GM19452 (cell line): ENCODE measurements around the gene TRPM5.

Experiments
- ATAC-seq: cut with Tn5 transposase; IDR thresholded peaks from one replicate; pipeline ENCODE4 v1.9.1; 2021; ENCODE audit not compliant: unreplicated experiment

Gene TRPM5

DNA sequence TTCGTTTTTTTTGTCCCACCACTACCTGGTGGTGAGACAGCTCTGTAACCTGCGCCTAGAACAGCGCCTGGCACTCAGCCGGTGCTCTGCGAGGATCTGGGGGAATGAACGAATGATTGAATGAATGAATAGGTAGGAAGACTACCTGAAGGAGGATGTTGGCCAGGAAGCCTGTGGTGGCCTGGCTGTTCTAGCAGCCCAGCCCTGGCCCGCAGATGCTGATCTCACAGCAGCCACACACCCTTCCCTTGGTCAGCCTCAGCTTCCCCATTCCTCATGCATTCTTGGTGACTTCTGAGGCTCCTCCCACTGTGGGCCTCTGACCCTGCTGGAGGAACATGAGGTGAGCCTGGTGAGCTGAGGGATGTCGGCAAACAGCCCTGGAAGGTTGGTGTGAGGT is 3.7 kb downstream of the TRPM5 start:
- no peak for ATAC-seq

DNA sequence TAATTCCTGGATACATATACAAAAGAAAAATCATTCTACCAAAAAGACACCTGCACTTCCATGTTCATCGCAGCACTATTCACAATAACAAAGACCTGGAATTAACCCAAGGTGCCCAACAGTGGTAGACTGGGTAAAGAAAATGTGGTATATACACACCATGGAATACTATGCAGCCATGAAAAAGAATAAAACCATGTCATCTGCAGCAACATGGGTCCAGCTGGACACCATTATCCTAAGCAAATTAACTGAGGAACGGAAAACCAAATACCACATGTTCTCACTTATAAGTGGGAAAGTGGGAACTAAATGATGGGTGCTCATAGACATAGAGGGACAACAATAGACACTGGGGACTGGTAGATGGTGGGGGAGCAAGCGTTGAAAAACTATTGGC is 4.5 kb downstream of the TRPM5 start:
- no peak for ATAC-seq

DNA sequence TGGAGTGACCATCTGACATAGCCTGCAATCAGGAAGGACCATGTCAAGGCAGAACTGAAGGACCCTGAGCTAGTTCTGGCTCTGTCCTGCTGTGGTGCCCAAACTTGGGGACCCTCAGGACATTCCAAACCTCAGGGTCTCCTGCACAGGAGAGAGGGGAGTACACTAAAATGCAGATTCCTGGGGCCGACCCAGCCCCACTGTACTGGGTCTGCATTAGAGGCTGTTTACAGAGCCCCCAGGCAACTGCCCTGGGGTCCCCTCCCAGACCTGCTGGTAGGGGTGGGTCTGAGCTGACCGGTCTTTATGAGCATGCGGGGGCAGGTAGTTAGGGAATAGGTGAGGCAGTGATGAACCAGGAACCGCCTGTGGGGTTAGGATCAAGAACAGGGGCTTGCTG is 6.8 kb downstream of the TRPM5 start:
- no peak for ATAC-seq

DNA sequence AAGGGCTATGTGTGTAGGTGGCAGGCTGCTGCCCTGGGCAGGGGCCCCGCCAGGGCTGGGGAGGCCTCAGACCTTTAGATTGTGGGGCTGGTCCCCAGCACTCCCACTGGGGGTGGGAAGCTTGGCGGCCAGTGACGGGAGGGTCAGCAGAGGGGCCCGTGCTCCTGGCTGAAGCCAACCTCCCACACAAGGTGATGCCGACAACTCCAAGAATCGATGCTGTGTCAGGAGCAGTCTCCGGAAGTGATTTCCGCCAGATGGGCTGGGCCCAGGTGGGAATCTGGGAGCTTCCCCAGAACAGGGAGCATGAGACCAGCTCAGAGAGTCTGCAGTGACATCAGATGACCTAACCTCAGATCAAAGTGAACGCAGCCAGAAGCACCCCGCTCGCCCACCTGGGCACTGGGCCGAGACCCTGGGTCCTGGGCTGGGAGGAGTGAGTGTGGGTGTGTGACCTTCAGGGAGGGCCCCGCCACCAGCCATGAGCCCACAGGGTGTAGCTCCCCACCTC is 7.7 kb downstream of the TRPM5 start:
- ATAC-seq: no peak

DNA sequence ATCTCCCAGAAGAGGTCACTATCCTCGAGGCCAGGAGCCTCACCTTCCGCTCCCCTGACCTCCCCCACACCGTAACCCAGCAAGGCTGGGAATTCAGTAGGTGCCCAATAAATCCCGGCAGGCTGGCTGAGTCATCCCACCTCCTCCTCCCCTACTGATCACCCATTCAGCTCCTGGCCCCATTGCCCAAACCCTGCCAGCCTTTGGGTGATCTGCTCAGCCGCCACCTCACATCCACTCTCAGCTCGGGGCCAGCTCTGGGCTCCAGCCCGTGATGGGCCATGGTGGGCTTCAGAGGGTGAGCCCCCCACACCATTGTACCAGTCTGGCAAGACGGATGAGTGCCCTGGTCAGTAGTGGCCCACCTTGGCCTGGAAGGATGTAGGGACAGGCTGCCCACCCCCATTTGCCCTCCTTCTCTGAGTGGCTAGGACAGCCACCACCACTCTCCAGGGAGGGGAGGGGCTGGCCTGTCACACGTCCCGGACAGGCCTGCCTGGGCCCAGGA is 8.2 kb downstream of the TRPM5 start:
- ATAC-seq: no peak

DNA sequence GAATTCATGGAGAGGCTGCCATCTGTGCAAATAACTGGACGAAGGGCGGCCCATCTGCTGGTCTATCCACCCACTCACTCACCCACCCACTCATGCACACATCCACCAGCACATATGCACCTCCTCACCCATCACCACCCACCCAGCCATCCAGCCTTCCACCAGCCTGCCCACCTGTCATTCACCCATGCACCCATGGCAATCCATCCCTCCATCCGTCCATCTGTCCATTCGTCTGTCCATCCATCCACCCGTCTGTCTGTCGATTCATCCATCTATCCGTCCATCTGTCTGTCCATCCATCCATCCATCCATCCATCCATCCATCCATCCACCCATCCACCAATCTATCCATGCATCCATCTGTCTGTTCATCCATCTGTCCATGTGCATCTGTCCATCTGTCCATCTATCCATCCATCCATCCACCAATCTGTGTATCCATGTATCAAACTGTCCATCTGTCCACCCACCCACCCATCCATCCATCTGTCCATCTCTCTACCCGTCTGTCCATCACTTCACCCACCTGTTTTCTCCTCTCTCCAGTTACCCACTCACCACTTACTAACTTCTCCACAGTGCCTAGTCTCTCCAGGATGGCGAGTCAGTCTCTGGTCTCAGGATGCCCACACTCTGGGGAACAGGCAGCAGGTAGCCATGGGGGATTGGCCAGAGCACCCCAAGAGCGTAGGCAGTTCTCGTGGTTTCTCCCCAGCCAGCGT is 8.9 kb downstream of the TRPM5 start:
- ATAC-seq: no peak

DNA sequence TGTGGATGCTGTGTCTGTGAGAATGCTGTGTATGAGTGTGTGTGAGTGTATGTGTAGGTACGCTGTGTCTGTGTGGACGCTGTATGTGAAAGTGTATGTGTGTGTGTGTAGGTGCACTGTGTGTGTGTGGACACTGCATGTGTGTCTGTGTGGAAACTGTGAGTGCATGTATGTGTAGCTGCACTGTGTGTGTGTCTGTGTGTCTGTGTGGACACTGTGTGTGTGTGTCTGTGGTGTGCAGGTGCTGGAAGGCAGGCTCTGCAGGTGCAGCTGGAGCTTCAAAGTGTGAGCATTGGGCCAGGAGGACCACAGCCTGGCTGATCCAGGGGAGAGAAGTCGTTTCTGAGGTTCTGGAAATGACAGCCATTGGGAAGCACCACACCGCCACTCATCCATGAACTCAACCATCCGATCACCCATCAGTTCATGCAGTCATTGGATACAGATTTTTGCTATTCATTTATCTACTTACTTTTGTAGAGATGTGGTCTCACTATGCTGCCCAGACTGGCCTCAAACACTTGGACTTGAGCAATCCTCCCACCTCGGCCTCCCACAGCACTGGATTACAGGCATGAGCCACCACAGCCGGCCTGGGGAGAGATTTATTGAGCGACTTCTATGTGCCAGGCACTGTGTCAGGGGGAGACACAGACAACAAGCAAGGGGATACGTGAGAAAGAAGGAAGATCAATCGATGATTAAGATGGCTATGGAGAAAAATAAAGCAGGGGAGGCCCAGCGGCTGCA is 9.6 kb downstream of the TRPM5 start:
- ATAC-seq: no peak

DNA sequence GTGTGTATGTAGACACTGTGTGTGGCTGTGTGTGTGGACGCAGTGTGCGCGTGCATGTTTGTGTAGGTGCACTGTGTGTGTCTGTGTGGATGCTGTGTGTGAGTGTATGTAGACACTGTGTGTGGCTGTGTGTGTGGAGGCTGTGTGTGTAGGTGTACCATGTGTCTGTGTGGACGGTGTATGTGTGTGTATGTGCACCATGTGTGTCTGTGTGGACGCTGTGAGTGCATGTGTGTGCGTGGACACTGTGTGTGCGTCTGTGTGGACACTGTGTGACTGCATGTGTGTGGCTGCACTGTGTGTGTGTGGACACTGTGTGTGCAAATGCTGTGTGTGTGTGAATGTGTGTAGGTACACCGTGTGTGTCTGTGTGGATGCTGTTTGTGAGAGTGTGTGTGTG is 10.3 kb downstream of the TRPM5 start:
- ATAC-seq: no peak

DNA sequence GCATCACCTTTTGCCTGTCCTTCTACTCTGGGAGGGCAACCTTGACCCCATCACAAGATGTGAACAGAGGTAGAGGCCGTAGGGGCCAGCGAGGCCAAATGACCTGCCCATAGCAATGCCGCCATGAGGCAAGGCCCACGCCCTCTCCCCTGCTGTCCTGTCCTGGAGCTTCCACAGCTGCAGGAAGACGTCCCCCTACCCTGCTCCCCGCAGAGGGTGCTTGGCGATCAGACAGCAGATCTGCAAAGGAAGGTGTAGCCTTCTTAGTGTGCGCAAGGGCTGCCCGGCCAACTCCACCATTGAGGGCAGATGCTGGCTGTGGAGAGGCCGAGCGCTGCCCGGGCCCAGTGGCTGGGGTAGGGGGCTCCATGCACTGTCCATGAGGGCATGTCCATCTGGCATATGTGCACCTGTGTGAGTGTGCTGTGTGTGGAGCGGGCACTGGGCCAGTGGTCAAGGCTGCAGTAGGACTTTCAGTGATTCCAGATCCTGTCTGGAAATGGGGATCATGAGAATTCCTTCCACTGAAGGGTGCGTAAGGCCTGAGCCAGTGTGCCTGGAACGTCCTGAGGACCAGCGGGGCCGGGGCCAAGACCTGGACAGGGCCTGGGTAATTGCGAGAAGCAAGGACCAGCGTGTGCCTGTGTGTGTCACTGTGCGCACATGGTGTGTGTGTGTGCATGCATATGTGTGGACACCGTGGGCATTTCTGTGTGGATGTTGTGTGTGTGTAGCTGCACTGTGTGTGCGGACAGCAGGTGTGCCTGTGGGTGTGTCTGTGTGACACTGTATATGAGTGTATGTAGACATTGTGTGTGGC is 11.0 kb downstream of the TRPM5 start:
- no peak for ATAC-seq

DNA sequence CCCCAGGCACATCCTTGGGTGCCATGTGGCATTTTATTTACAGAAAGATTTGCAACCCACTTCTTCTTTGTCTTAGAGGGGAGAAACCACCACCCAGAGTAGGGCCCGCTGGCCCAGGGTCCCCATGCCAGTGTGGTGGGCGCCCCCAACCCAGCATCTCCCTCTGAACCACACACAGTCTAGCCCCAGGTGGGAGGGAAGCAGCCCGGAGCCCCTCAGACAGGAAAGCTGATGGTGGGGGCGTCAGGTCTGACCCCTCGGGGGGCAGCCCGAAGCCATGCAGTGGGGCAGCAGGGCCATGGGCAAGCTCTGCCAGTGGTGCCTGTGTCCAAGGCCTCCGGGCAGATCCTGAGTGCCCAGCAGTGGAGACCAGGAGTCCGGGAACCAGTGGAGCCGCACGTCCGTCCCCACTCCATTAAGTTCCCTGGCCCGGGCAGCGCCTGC is 11.7 kb downstream of the TRPM5 start:
- ATAC-seq: no peak

DNA sequence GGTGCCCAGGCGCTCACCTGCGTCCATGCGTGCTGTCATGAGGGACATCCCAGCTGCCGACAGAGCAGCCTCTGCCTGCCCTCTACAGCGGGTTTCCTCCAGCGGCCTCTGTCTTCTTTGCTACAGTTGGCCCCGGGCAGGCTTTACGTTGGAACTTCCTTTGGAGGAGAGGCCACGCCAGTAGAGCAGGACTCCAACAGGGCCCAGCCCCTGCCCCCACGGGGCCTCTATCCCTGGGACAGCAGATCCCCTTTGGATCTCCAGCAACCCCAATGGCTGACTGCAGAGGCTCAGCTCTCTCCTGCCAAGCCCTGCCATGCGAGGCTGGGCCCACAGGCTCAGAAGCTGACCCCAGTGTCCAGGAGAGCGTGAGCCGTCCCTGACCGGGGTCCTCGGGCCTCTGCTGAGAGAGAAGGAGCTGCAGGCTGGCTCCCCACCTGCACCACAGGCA is 12.1 kb downstream of the TRPM5 start:
- ATAC-seq: no peak

DNA sequence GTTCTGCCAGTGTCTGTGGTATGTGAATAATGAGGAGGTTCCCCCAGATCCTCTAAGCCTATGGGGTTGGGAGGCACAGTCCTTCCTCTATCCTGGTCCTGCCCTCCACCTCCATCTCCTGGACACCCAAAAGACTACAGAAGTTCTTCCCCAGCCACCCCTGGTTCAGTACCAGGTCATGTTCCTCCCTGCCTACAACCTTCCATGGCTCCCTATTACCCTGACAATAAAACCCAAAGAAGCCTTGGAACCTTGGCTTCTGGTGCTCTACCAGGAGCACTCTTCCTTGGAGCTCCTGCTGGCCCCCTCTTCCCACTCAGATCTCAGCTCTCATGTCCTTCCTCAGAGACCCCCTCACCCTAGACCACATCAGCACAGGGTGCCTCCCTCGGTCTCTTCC is 12.9 kb downstream of the TRPM5 start:
- ATAC-seq: no peak

DNA sequence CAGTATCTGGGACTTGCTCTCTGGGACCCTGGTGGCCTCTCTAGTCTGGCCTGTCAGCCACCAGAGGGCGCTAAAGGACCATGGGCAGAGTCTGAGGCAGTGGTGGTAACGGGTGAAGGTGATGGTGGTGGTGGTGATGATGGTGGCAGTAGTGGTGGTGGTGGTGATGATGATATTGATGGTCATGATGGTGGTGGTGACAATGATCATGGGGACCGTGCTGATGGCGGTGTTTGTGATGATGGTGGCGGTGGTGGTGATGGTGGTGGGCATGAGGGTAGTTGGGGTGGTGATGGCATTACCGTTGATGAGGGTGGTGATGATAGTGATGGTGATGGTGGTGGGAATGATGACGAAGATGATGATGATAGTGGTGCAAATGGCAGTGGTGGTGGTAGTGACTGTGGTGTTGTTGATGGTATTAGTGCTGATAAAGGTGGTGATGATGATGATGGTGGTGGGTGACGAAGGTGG is 16.0 kb downstream of the TRPM5 start:
- no peak for ATAC-seq

DNA sequence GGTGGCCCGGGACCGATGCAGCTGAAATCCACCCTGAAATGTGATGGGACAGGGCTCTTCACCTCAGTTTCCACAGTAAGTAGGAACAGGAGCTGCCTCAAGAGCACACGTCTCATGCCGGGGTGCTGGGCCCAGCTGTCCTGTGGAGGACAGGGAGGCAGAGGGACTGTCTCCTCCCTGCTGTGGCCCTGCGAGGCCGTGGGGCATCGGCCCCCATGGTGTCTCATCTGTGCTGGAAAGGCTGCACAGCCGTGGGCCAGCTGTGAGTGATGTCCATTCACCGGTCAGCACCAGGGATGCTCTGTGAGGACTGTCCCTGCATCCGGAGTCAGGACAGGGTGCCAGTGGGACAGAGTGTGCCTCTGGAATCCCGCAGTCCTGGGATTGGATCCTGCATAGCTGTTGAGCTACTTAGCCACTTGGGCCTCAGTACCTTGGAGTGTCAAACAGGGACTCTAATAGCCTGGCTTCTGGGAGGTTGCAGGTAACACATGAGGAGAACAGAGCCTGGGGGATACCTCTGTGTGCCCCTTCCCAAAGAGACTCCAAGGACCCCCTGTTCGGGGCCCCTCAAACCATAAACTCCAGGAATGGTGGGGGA is 16.5 kb downstream of the TRPM5 start:
- no peak for ATAC-seq

DNA sequence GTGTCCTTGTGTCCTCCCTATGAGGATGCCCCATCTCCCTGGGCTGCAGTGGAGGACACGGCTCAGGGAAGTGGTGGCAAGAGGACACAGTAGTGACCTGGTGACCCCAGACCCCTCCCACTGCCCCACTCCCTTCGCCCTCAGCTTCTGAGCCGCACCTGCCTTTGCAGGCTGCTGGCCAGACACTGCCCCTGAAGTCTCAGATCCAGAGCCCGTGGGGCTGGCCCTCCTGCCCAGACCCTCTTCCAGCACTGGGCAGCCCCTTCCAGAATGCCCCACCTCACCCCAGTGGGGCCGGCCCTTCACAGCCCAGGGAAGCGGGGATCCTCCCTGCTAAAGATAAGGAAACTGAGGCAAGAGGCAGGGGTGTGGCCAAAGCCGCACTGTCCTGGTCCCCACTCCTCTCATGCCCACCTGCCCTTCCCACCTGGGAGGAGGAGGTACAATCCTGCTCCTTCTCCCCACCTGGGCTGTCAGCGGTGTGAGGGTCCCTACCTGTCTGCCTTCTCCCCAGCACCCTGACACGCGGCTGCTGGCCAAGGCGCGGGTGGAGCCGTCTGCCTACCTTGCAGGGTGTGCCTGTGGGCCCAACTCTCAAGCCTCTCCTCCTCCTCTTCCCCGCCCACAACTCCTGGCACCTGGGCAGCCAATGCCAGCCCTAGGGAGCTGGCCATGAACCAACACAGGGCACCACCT is 17.3 kb downstream of the TRPM5 start:
- ATAC-seq: no peak

DNA sequence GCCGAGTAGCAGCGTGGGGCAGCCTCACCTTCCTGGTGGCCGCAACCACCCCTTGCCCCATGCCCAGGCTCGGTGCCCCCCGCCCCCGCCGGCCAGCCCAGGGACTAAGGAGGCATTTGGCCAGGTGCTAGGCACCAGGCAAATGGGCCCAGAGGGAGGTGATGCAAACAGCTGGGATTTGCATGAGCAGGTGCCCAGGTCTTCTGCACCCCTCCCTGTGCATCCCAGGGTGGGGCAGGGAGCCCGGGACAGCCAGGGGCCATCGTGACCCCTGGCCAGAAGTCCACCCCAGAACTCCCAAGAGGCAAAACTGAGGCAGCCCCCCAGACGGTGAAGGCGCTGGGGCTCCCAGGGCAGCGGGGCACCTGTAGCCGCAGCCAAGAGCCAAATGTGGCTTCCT is 18.1 kb downstream of the TRPM5 start:
- no peak for ATAC-seq

DNA sequence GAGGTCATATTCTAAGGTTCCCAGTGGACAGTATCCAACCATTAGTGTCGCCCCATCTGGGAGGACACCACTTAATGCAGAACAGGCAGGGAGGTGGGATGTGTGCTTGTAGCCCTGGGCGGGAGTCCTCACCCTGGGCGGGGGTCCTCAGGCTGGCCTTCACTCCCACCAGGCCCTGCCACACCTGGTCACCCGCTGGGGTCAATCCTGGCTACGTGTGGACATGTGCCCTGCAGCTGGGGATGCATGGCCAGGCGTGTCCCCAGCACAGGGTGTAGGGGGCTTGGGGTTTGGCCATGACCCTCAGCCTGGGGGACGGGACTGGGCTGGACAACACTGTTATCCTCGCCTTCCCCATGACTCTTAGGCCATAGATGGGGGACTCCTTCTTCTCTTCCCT is 18.8 kb downstream of the TRPM5 start:
- ATAC-seq: no peak

DNA sequence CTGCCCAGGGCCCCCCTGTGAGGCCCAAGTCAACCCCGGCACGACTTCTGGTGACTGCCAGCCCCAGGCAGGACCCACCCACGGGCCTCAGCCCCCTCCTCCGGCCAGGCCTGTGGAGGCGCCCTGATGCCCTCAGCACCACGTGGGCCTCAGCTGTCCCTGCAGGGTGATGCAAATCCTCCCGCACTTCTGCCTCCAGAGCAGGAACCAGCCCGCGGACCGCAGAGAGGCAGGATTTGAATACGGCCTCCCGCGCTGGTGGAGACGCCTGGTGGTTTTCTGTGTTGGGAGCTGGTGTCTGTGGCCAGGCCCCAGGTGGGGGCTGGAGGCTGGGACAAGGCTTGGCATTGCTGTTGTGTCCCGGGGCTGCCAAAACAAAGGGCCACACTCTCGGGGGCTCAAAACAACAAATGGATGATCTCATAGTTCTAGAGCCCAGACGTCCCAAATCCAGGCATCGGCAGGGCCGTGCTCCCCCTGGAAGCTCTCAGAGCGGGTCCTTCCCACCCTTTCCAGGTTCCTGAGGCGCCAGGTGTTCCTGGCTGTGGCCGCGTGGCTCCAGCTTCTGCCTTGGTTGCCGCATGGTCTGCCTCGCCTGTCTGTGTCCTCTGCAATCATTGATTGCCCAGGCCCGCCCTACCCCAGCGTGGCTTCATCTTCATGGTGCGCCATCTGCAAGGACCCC is 19.4 kb downstream of the TRPM5 start:
- no peak for ATAC-seq

DNA sequence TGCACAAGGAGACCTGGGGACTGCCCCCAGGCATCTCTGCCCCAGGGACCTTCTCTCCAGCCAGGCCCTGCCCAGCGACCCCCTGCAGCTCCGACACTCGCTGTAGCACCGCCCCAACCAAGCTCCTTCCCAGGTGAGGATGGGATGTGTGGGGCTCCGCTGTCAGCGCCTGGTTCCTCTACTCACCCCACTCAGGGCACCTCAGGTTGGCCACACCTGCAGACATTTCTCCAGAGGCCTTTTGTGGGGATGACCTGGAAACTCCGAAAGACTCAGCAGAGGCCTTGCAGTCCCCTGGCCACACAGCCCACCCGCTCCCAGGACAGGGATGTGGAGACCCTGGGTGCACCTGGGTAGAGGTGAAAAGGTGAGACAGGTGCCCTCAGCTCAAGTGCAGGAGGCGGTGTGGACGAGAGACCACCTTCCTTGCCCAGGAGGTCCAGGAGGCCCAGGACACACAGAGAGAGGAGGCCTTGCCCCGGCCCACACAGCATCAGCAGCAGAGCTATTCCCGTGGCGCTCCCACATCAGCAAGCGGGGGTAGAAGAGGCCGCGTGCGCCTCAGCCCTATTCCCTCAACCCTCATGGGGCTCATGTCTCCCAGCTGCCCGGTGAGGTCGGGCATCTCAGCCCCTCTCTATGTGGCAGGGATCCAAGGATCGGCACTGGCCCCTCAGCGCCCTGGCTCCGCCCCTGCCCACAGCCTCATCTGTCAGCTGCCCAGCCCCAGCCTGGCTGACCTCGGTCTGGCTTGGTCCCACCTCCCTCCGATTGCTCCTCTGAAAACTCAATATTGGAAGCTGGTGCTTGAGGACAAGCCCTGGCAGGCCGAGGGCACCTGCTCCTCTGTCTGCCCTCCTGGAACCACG is 20.9 kb downstream of the TRPM5 start:
- no peak for ATAC-seq
